ENCODE data around the gene CTDNEP1. TPM values are rescaled to one million over a fixed set of nuclear protein-coding genes. Genes with fewer than 3 reads are reported as not detected.

Gene CTDNEP1
- total and polyA plus RNA-seq, 4 donors: 92.9 to 113 (median 108) TPM

GRCh38 chr17:7292194-7292593 lies 40.7 kb upstream of the CTDNEP1 start:
- H3K9me3 ChIP-seq (ENCODE audit: control insufficient read depth, low read length): no peaks in the 10 kb centered on the region
- intact Hi-C loops (cut with DNase I): loop anchor here in 1 of 2 donors (10.0 kb wide), 1 partner anchor 247 kb away; the partner anchor contains the start of gene SLC16A11
- DNase-seq (no peak), ATAC-seq (ENCODE audit: low FRiP score) (no peak)
- H3K4me1 ChIP-seq (ENCODE audit: control insufficient read depth in 1 of 2, insufficient read depth in 2 of 2, low read length in 2 of 2): no peaks in the 10 kb centered on the region
- peaks cover 0 to 2% of the 10 kb centered on the region in 2 donors for H3K27me3 ChIP-seq (ENCODE audit: control insufficient read depth in 1 of 2, insufficient read depth in 2 of 2, low read length in 1 of 2)
- 70 to 83% methylated on average over 2 of the region's 2 CpGs for WGBS, 2 donors
- no peak overlapping the region for H3K27ac ChIP-seq (ENCODE audit: low read depth in 1 of 2, low read length in 2 of 2)
- H3K36me3 ChIP-seq (ENCODE audit: control insufficient read depth in 1 of 2, insufficient read depth in 2 of 2, low read length in 1 of 2): no peaks in the 10 kb centered on the region
- no peak overlapping the region for H3K4me3 ChIP-seq (ENCODE audit: low read length in 2 of 2)

DNA sequence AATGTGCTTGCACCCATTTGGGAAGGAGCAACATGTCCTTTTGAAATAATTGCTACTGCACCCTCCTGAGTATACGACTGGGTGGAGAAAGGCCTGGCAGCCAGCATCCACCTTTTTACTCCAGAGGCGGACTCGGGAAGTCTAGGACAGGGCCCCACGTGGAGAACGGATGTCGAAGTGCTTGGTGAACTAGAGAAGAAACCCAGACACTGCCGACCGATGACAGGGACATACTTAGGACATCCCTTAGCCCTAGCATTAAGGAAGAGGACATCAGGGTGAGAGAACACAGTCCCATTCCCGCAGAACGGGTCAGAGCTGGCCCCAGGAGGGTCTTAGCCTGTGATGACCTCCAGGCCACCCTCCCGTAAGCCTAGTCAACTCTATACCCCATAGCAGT lies 39.2 kb upstream of the CTDNEP1 start:
- Histone ChIP-seq H3K27ac (ENCODE audit: low read depth in 1 of 2, low read length in 2 of 2) (no peak overlapping the region), H3K36me3 (ENCODE audit: control insufficient read depth in 1 of 2, insufficient read depth in 2 of 2, low read length in 1 of 2) (no peaks in the 10 kb centered on the region), H3K27me3 (ENCODE audit: control insufficient read depth in 1 of 2, insufficient read depth in 2 of 2, low read length in 1 of 2) (peaks cover 0 to 2% of the 10 kb centered on the region in 2 donors), H3K4me3 (ENCODE audit: low read length in 2 of 2) (no peak overlapping the region), H3K9me3 (ENCODE audit: control insufficient read depth, low read length) (no peaks in the 10 kb centered on the region), H3K4me1 (ENCODE audit: control insufficient read depth in 1 of 2, insufficient read depth in 2 of 2, low read length in 2 of 2) (no peaks in the 10 kb centered on the region)
- intact Hi-C loops (cut with DNase I): loop anchor here in 1 of 2 donors (10.0 kb wide), 1 partner anchor 246 kb away; the partner anchor contains the start of gene SLC16A11
- DNase-seq (no peak), ATAC-seq (ENCODE audit: low FRiP score) (no peak)
- 80 to 85% methylated on average over 11 of the region's 11 CpGs for WGBS, 2 donors

GRCh38 chr17:7290166-7290565 lies 38.6 kb upstream of the CTDNEP1 start:
- no peaks in the 10 kb centered on the region for H3K9me3 ChIP-seq (ENCODE audit: control insufficient read depth, low read length)
- H3K27ac ChIP-seq (ENCODE audit: low read depth in 1 of 2, low read length in 2 of 2): no peak overlapping the region
- DNase-seq: no peak
- no peak for ATAC-seq (ENCODE audit: low FRiP score)
- peaks cover 0 to 2% of the 10 kb centered on the region in 2 donors for H3K27me3 ChIP-seq (ENCODE audit: control insufficient read depth in 1 of 2, insufficient read depth in 2 of 2, low read length in 1 of 2)
- intact Hi-C loops (cut with DNase I): loop anchor here in 1 of 2 donors (10.0 kb wide), 1 partner anchor 245 kb away; the partner anchor contains the start of gene SLC16A11
- 91 to 94% methylated on average over 19 of the region's 19 CpGs for WGBS, 2 donors
- no peak overlapping the region for H3K4me3 ChIP-seq (ENCODE audit: low read length in 2 of 2)
- no peaks in the 10 kb centered on the region for H3K36me3 ChIP-seq (ENCODE audit: control insufficient read depth in 1 of 2, insufficient read depth in 2 of 2, low read length in 1 of 2)
- H3K4me1 ChIP-seq (ENCODE audit: control insufficient read depth in 1 of 2, insufficient read depth in 2 of 2, low read length in 2 of 2): no peaks in the 10 kb centered on the region

GRCh38 chr17:7289256-7290032 lies 37.9 kb upstream of the CTDNEP1 start:
- Histone ChIP-seq H3K4me1 (ENCODE audit: control insufficient read depth in 1 of 2, insufficient read depth in 2 of 2, low read length in 2 of 2) (no peaks in the 10 kb centered on the region), H3K27me3 (ENCODE audit: control insufficient read depth in 1 of 2, insufficient read depth in 2 of 2, low read length in 1 of 2) (peaks cover 0 to 2% of the 10 kb centered on the region in 2 donors), H3K27ac (ENCODE audit: low read depth in 1 of 2, low read length in 2 of 2) (no peak overlapping the region), H3K9me3 (ENCODE audit: control insufficient read depth, low read length) (no peaks in the 10 kb centered on the region), H3K4me3 (ENCODE audit: low read length in 2 of 2) (no peak overlapping the region), H3K36me3 (ENCODE audit: control insufficient read depth in 1 of 2, insufficient read depth in 2 of 2, low read length in 1 of 2) (no peaks in the 10 kb centered on the region)
- WGBS, 2 donors: 86 to 89% methylated on average over 18 of the region's 18 CpGs
- ATAC-seq (ENCODE audit: low FRiP score): no peak
- intact Hi-C loops (cut with DNase I): loop anchor here in 1 of 2 donors (10.0 kb wide), 1 partner anchor 245 kb away; the partner anchor contains the start of gene SLC16A11
- no peak for DNase-seq

GRCh38 chr17:7285679-7286078 lies 34.1 kb upstream of the CTDNEP1 start:
- intact Hi-C loops (cut with DNase I): no loop called here

DNA sequence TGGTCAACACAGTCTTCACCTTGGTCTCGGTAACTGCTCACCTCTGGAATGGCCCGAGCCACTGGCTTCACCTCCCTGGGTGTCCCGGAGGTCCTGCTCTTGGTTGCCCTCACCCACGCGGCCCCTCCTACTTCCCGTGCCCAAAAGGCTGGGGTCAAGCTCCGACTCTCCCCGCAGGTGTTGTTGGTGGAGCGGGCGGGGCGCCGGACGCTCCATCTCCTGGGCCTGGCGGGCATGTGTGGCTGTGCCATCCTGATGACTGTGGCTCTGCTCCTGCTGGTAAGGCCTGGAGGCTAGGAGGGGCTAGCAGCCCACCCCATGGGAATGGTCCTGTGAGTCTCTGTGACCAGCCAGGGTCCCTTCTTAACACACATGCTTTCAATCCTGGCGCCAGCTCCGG lies 33.4 kb upstream of the CTDNEP1 start:
- intact Hi-C loops (cut with DNase I): loop anchor here in 1 of 2 donors (5.0 kb wide), 1 partner anchor 62 kb away; no protein-coding TSS in a partner anchor
- H3K4me1 ChIP-seq (ENCODE audit: control insufficient read depth in 1 of 2, insufficient read depth in 2 of 2, low read length in 2 of 2): no peaks in the 10 kb centered on the region
- DNase-seq (no peak), ATAC-seq (ENCODE audit: low FRiP score) (no peak)
- H3K27me3 ChIP-seq (ENCODE audit: control insufficient read depth in 1 of 2, insufficient read depth in 2 of 2, low read length in 1 of 2): no peaks in the 10 kb centered on the region
- no peak overlapping the region for H3K27ac ChIP-seq (ENCODE audit: low read depth in 1 of 2, low read length in 2 of 2)
- H3K9me3 ChIP-seq (ENCODE audit: control insufficient read depth, low read length): no peaks in the 10 kb centered on the region
- WGBS, 2 donors: 94 to 96% methylated on average over 16 of the region's 16 CpGs
- H3K36me3 ChIP-seq (ENCODE audit: control insufficient read depth in 1 of 2, insufficient read depth in 2 of 2, low read length in 1 of 2): no peaks in the 10 kb centered on the region
- no peak overlapping the region for H3K4me3 ChIP-seq (ENCODE audit: low read length in 2 of 2)

More at GRCh38 chr17:7285679-7286078, 34.1 kb upstream of the CTDNEP1 start:
- no peaks in the 10 kb centered on the region for H3K36me3 ChIP-seq (ENCODE audit: control insufficient read depth in 1 of 2, insufficient read depth in 2 of 2, low read length in 1 of 2)
- H3K9me3 ChIP-seq (ENCODE audit: control insufficient read depth, low read length): no peaks in the 10 kb centered on the region
- no peak overlapping the region for H3K4me3 ChIP-seq (ENCODE audit: low read length in 2 of 2)
- 88 to 96% methylated on average over 12 of the region's 12 CpGs for WGBS, 2 donors
- DNase-seq (no peak), ATAC-seq (ENCODE audit: low FRiP score) (no peak)
- no peak overlapping the region for H3K27ac ChIP-seq (ENCODE audit: low read depth in 1 of 2, low read length in 2 of 2)
- no peaks in the 10 kb centered on the region for H3K4me1 ChIP-seq (ENCODE audit: control insufficient read depth in 1 of 2, insufficient read depth in 2 of 2, low read length in 2 of 2)
- H3K27me3 ChIP-seq (ENCODE audit: control insufficient read depth in 1 of 2, insufficient read depth in 2 of 2, low read length in 1 of 2): no peaks in the 10 kb centered on the region

DNA sequence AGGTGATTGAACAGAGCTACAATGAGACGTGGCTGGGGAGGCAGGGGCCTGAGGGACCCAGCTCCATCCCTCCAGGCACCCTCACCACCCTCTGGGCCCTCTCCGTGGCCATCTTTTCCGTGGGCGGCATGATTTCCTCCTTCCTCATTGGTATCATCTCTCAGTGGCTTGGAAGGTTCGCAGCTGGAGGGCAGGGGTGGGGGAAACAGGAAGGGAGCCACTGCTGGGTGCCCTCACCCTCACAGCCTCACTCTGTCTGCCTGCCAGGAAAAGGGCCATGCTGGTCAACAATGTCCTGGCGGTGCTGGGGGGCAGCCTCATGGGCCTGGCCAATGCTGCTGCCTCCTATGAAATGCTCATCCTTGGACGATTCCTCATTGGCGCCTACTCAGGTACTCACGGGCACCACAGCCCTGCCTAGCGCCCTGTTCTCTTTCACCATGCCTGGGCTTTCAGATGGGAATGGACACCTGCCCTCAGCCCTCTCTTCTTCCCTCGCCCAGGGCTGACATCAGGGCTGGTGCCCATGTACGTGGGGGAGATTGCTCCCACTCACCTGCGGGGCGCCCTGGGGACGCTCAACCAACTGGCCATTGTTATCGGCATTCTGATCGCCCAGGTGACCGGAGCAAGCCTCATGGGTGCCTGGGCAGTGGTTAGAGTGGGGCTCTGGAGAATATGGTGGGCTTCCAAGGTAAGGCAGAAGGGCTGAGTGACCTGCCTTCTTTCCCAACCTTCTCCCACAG lies 32.1 kb upstream of the CTDNEP1 start:
- Histone ChIP-seq H3K36me3 (ENCODE audit: control insufficient read depth in 1 of 2, insufficient read depth in 2 of 2, low read length in 1 of 2) (no peaks in the 10 kb centered on the region), H3K27ac (ENCODE audit: low read depth in 1 of 2, low read length in 2 of 2) (no peak overlapping the region), H3K27me3 (ENCODE audit: control insufficient read depth in 1 of 2, insufficient read depth in 2 of 2, low read length in 1 of 2) (no peaks in the 10 kb centered on the region), H3K4me3 (ENCODE audit: low read length in 2 of 2) (no peak overlapping the region), H3K4me1 (ENCODE audit: control insufficient read depth in 1 of 2, insufficient read depth in 2 of 2, low read length in 2 of 2) (no peaks in the 10 kb centered on the region), H3K9me3 (ENCODE audit: control insufficient read depth, low read length) (no peaks in the 10 kb centered on the region)
- DNase-seq: no peak
- no peak for ATAC-seq (ENCODE audit: low FRiP score)
- intact Hi-C loops (cut with DNase I): loop anchor here in 1 of 2 donors (5.0 kb wide), 1 partner anchor 64 kb away; no protein-coding TSS in a partner anchor
- WGBS, 2 donors: 89 to 92% methylated on average over 18 of the region's 18 CpGs

GRCh38 chr17:7282752-7283321 lies 31.3 kb upstream of the CTDNEP1 start:
- Histone ChIP-seq H3K4me3 (ENCODE audit: low read length in 2 of 2) (no peak overlapping the region), H3K27ac (ENCODE audit: low read depth in 1 of 2, low read length in 2 of 2) (no peak overlapping the region), H3K27me3 (ENCODE audit: control insufficient read depth in 1 of 2, insufficient read depth in 2 of 2, low read length in 1 of 2) (no peaks in the 10 kb centered on the region), H3K9me3 (ENCODE audit: control insufficient read depth, low read length) (no peaks in the 10 kb centered on the region), H3K4me1 (ENCODE audit: control insufficient read depth in 1 of 2, insufficient read depth in 2 of 2, low read length in 2 of 2) (no peaks in the 10 kb centered on the region), H3K36me3 (ENCODE audit: control insufficient read depth in 1 of 2, insufficient read depth in 2 of 2, low read length in 1 of 2) (no peaks in the 10 kb centered on the region)
- DNase-seq (no peak), ATAC-seq (ENCODE audit: low FRiP score) (no peak)
- WGBS, 2 donors: 71 to 76% methylated on average over 6 of the region's 6 CpGs
- intact Hi-C loops (cut with DNase I): loop anchor here in 1 of 2 donors (5.0 kb wide), 1 partner anchor 64 kb away; no protein-coding TSS in a partner anchor
